Stimulated activated CD8-positive, alpha-beta memory T cell treated with anti-CD3 and anti-CD28 coated beads, Interleukin-12 subunit alpha, Interleukin-12 subunit beta, amount 100 ng/mL, for 1 hour (primary cell): Measurements from ENCODE around the gene ZSWIM6.
"Not testable (repeated sequence)": the region's sequence is repeated elsewhere in the genome, so short reads cannot be mapped to it uniquely, and the experiment has no call there.

ENCODE experiments used
- DNase-seq: peaks from one replicate; pipeline ENCODE4 v3.0.0-alpha.2; 2020; ENCODE audit warnings: low read depth

The ZSWIM6 gene

GRCh38 chr5:61407706-61408270 is 75.7 kb downstream of the ZSWIM6 start:
- DNase-seq = no peak

- peak; percentile 96 for DNase-seq
Measured at GRCh38 chr5:61408476-61409168, 76.6 kb downstream of the ZSWIM6 start.

GRCh38 chr5:61409568-61409967 is 77.5 kb downstream of the ZSWIM6 start:
- DNase-seq = no peak

GRCh38 chr5:61410811-61411210 is 78.8 kb downstream of the ZSWIM6 start:
- DNase-seq = no peak

- DNase-seq = no peak
Measured at GRCh38 chr5:61412361-61412760, 80.3 kb downstream of the ZSWIM6 start.

- not testable (repeated sequence) for DNase-seq
Measured at GRCh38 chr5:61413205-61413604, 81.1 kb downstream of the ZSWIM6 start.

- no peak for DNase-seq
Measured at GRCh38 chr5:61414806-61415205, 82.7 kb downstream of the ZSWIM6 start.

GRCh38 chr5:61416010-61416409 is 84.0 kb downstream of the ZSWIM6 start:
- DNase-seq = no peak

- no peak for DNase-seq
Measured at GRCh38 chr5:61416420-61416819, 84.4 kb downstream of the ZSWIM6 start.

- DNase-seq = no peak
Measured at GRCh38 chr5:61417340-61417739, 85.3 kb downstream of the ZSWIM6 start.

GRCh38 chr5:61417851-61418250 is 85.8 kb downstream of the ZSWIM6 start:
- no peak for DNase-seq

- DNase-seq = no peak
Measured at GRCh38 chr5:61419106-61419505, 87.0 kb downstream of the ZSWIM6 start.

GRCh38 chr5:61420016-61420415 is 88.0 kb downstream of the ZSWIM6 start:
- DNase-seq = no peak

- not testable (repeated sequence) for DNase-seq
Measured at GRCh38 chr5:61421262-61421661, 89.2 kb downstream of the ZSWIM6 start.

GRCh38 chr5:61423487-61424145 is 91.6 kb downstream of the ZSWIM6 start:
- no peak for DNase-seq

GRCh38 chr5:61425918-61426317 is 93.9 kb downstream of the ZSWIM6 start:
- DNase-seq = no peak

- no peak for DNase-seq
Measured at GRCh38 chr5:61429906-61430305, 97.8 kb downstream of the ZSWIM6 start.

- no peak for DNase-seq
Measured at GRCh38 chr5:61431923-61432620, 100.0 kb downstream of the ZSWIM6 start.

GRCh38 chr5:61435368-61435767 is 103.3 kb downstream of the ZSWIM6 start:
- DNase-seq = no peak

GRCh38 chr5:61438298-61438970 is 106.4 kb downstream of the ZSWIM6 start:
- DNase-seq = no peak

GRCh38 chr5:61440086-61440485 is 108.0 kb downstream of the ZSWIM6 start:
- no peak for DNase-seq

- no peak for DNase-seq
Measured at GRCh38 chr5:61440596-61440995, 108.5 kb downstream of the ZSWIM6 start.
